HG03571 (cell line): ENCODE measurements around the gene ANKS3.

Source experiments
- ATAC-seq: cut with Tn5 transposase; IDR thresholded peaks from one replicate; pipeline ENCODE4 v1.9.1; 2021; ENCODE audit not compliant: unreplicated experiment

ANKS3 gene

GRCh38 chr16:4685776-4686496, 48.1 kb downstream of the ANKS3 start:
- ATAC-seq, result no peak

- no peak for ATAC-seq
These were observed 48.8 kb downstream of the ANKS3 start for GRCh38 chr16:4685292-4685691.

GRCh38 chr16:4684763-4685162, 49.3 kb downstream of the ANKS3 start:
- ATAC-seq, result no peak

GRCh38 chr16:4684058-4684715, 49.9 kb downstream of the ANKS3 start:
- no peak for ATAC-seq

GRCh38 chr16:4683255-4684057, 50.6 kb downstream of the ANKS3 start:
- no peak for ATAC-seq

- ATAC-seq, result no peak
These were observed 51.3 kb downstream of the ANKS3 start for GRCh38 chr16:4682616-4683254.

GRCh38 chr16:4682084-4682591, 51.9 kb downstream of the ANKS3 start:
- no peak for ATAC-seq

GRCh38 chr16:4681471-4682083, 52.5 kb downstream of the ANKS3 start:
- ATAC-seq, result no peak

- ATAC-seq, result no peak
These were observed 53.2 kb downstream of the ANKS3 start for GRCh38 chr16:4680673-4681470.

GRCh38 chr16:4679850-4680636, 54.0 kb downstream of the ANKS3 start:
- no peak for ATAC-seq

GRCh38 chr16:4679156-4679849, 54.8 kb downstream of the ANKS3 start:
- ATAC-seq, result no peak

GRCh38 chr16:4678596-4678995, 55.5 kb downstream of the ANKS3 start:
- ATAC-seq, result no peak

- no peak for ATAC-seq
These were observed 56.1 kb downstream of the ANKS3 start for GRCh38 chr16:4677994-4678393.

- no peak for ATAC-seq
These were observed 56.7 kb downstream of the ANKS3 start for GRCh38 chr16:4677390-4677789.

- ATAC-seq, result no peak
These were observed 57.2 kb downstream of the ANKS3 start for GRCh38 chr16:4676831-4677230.

- no peak for ATAC-seq
These were observed 57.9 kb downstream of the ANKS3 start for GRCh38 chr16:4675864-4676786.

GRCh38 chr16:4674926-4675530, 59.0 kb downstream of the ANKS3 start:
- no peak for ATAC-seq
